WERI-Rb-1 (cell line): ENCODE results near the gene TACC3.

Experiments
- DNase-seq: peaks from one replicate; pipeline ENCODE4 v3.0.0-alpha.2; 2020
- H3K27ac ChIP-seq: fragments of 250-450 bp; sonication (Bioruptor Pico); 2 replicates; pipeline ENCODE4 v1.5.1; 2020; ENCODE audit warnings: mild to moderate bottlenecking, moderate library complexity
- H3K27me3 ChIP-seq: fragments of 250-450 bp; sonication (Bioruptor Pico); 2 replicates; pipeline ENCODE4 v1.5.1; 2021; ENCODE audit warnings: mild to moderate bottlenecking, low read depth, moderate library complexity; ENCODE audit not compliant: insufficient read depth, severe bottlenecking
- H3K36me3 ChIP-seq: fragments of 250-450 bp; sonication (Bioruptor Pico); 2 replicates; pipeline ENCODE4 v1.5.1; 2020; ENCODE audit warnings: mild to moderate bottlenecking, moderate library complexity
- H3K4me3 ChIP-seq: 2 replicates; pipeline ENCODE4 v1.5.1; 2011; ENCODE audit warnings: low read depth, mild to moderate bottlenecking, control low read depth, low read length
- H3K9me3 ChIP-seq: fragments of 250-450 bp; sonication (Bioruptor Pico); 2 replicates; pipeline ENCODE4 v1.5.1; 2021; ENCODE audit warnings: mild to moderate bottlenecking, moderate library complexity; ENCODE audit not compliant: severe bottlenecking
- CTCF ChIP-seq: IDR thresholded peaks from 2 replicates; pipeline ENCODE4 v1.5.1; 2011; ENCODE audit warnings: low read depth, mild to moderate bottlenecking, control low read depth, inconsistent platforms, low read length

TACC3 gene

GRCh38 chr4:1783015-1783414 lies 61.7 kb downstream of the TACC3 start:
- DNase-seq, result no peak
- H3K36me3 ChIP-seq, result no peaks in the 10 kb centered on the region

GRCh38 chr4:1783970-1784369 lies 62.6 kb downstream of the TACC3 start:
- Histone ChIP-seq H3K9me3 (no peaks in the 10 kb centered on the region), H3K4me3 (no peak overlapping the region), H3K36me3 (no peaks in the 10 kb centered on the region), H3K27me3 (no peaks in the 10 kb centered on the region), H3K27ac (no peak overlapping the region)
- TF ChIP-seq CTCF, result no peak
- DNase-seq, result no peak

More at GRCh38 chr4:1783015-1783414, 61.7 kb downstream of the TACC3 start:
- Histone ChIP-seq H3K4me3 (no peak overlapping the region), H3K27me3 (no peaks in the 10 kb centered on the region), H3K27ac (no peak overlapping the region), H3K9me3 (no peaks in the 10 kb centered on the region)
- TF ChIP-seq CTCF, result no peak

- Histone ChIP-seq H3K36me3 (no peaks in the 10 kb centered on the region), H3K27ac (no peak overlapping the region), H3K27me3 (no peaks in the 10 kb centered on the region), H3K9me3 (no peaks in the 10 kb centered on the region), H3K4me3 (no peak overlapping the region)
- DNase-seq, result no peak
- TF ChIP-seq CTCF, result no peak
Observed at GRCh38 chr4:1784395-1784788, 63.1 kb downstream of the TACC3 start.

GRCh38 chr4:1784789-1785591 lies 63.7 kb downstream of the TACC3 start:
- no peak overlapping the region for H3K4me3 ChIP-seq
- TF ChIP-seq CTCF, result no peak
- H3K27ac ChIP-seq, result no peak overlapping the region
- DNase-seq, result peak; percentile 41
- H3K36me3 ChIP-seq, result no peaks in the 10 kb centered on the region
- no peaks in the 10 kb centered on the region for H3K27me3 ChIP-seq
- no peaks in the 10 kb centered on the region for H3K9me3 ChIP-seq

- H3K9me3 ChIP-seq, result no peaks in the 10 kb centered on the region
- no peak overlapping the region for H3K27ac ChIP-seq
- no peaks in the 10 kb centered on the region for H3K27me3 ChIP-seq
- TF ChIP-seq CTCF, result no peak
- no peaks in the 10 kb centered on the region for H3K36me3 ChIP-seq
- no peak overlapping the region for H3K4me3 ChIP-seq
- DNase-seq, result no peak
Observed at GRCh38 chr4:1785592-1785991, 64.3 kb downstream of the TACC3 start.
